HepG2 (cell line): Measurements from ENCODE around the gene FKBP10. TPM values are rescaled to one million over a fixed set of nuclear protein-coding genes. Genes with fewer than 3 reads are reported as not detected.
A peak's percentile ranks its signal among the peaks of the same experiment; 100 is the strongest.

Experiments used
- ARHGAP35 ChIP-seq: sonication (generic); formaldehyde crosslinking; IDR thresholded peaks from 2 replicates; pipeline ENCODE4 v1.9.0; 2022; ENCODE audit warnings: mild to moderate bottlenecking, inconsistent platforms, moderate library complexity, missing genetic modification reagents, borderline replicate concordance
- ARNTL ChIP-seq: sonication (generic); formaldehyde crosslinking; IDR thresholded peaks from 2 replicates; pipeline ENCODE4 v1.4.0; 2020; ENCODE audit warnings: mild to moderate bottlenecking, missing genetic modification reagents
- KAT2B ChIP-seq: fragments of 150-350 bp; IDR thresholded peaks from 2 replicates; pipeline ENCODE4 v1.6.1; 2014; ENCODE audit warnings: low read depth, low read length, borderline replicate concordance
- MTA1 ChIP-seq: sonication (generic); formaldehyde crosslinking; IDR thresholded peaks from 2 replicates; pipeline ENCODE4 v1.4.0; 2020; ENCODE audit warnings: missing genetic modification reagents, mild to moderate bottlenecking, borderline replicate concordance
- MXD1 ChIP-seq: sonication (generic); formaldehyde crosslinking; IDR thresholded peaks from 2 replicates; pipeline ENCODE4 v1.4.0; 2020; ENCODE audit warnings: mild to moderate bottlenecking, missing genetic modification reagents
- NCOA5 ChIP-seq: sonication (generic); formaldehyde crosslinking; IDR thresholded peaks from 2 replicates; pipeline ENCODE4 v1.4.0; 2020; ENCODE audit warnings: missing genetic modification reagents
- THAP7 ChIP-seq: sonication (generic); formaldehyde crosslinking; IDR thresholded peaks from 2 replicates; pipeline ENCODE4 v1.8.1; 2023; ENCODE audit warnings: mild to moderate bottlenecking, missing genetic modification reagents
- ZNF230 ChIP-seq: sonication (generic); formaldehyde crosslinking; IDR thresholded peaks from 2 replicates; pipeline ENCODE4 v1.4.0; 2020; ENCODE audit warnings: mild to moderate bottlenecking, missing genetic modification reagents
- ZNF598 ChIP-seq: sonication (generic); formaldehyde crosslinking; IDR thresholded peaks from 2 replicates; pipeline ENCODE4 v1.5.1; 2020; ENCODE audit warnings: mild to moderate bottlenecking, missing genetic modification reagents, borderline replicate concordance
- ZNF737 ChIP-seq: sonication (generic); formaldehyde crosslinking; IDR thresholded peaks from 2 replicates; pipeline ENCODE4 v1.5.0; 2020; ENCODE audit warnings: missing genetic modification reagents, mild to moderate bottlenecking, borderline replicate concordance
- ZNF761 ChIP-seq: sonication (generic); formaldehyde crosslinking; conservative IDR thresholded peaks from 2 replicates; pipeline ENCODE4 v1.4.0; 2020; ENCODE audit warnings: mild to moderate bottlenecking, missing genetic modification reagents
- ZNF770 ChIP-seq: sonication (generic); formaldehyde crosslinking; IDR thresholded peaks from 2 replicates; pipeline ENCODE4 v1.5.0; 2020; ENCODE audit warnings: mild to moderate bottlenecking, missing genetic modification reagents
- ZNF83 ChIP-seq: sonication (generic); formaldehyde crosslinking; IDR thresholded peaks from 2 replicates; pipeline ENCODE4 v1.4.0; 2020; ENCODE audit warnings: missing genetic modification reagents, mild to moderate bottlenecking, borderline replicate concordance
- polyA plus RNA-seq, 8 experiments: library from polyadenylated mRNA; depleted of rRNA in 3 of 8; stranded (reverse) in 7 of 8; unstranded in 1 of 8; fragments of >200 nt; fragmentation: Illumina TruSeq in 4 of 8; extraction: Trizol in 4 of 8; gene quantifications; 2 replicates each; pipeline versions ENCODE4 v1.2.1 to v1.2.3, GENCODE V29; 2011 to 2016; ENCODE audit warnings: low read depth in 4 of 8, missing spikeins in 1 of 8, mixed read lengths in 1 of 8; ENCODE audit not compliant: insufficient read depth in 1 of 8
- total RNA-seq, 5 experiments: library from RNA; depleted of rRNA; stranded (reverse); fragments of >200 nt; fragmentation: Illumina TruSeq; extraction: Trizol; gene quantifications; 2 replicates each; pipeline ENCODE4 v1.2.3, GENCODE V29; 2016; ENCODE audit warnings: low read depth in 1 of 5
- TF ChIP-seq, protein P1 (sequence below): sonication (generic); formaldehyde crosslinking; IDR thresholded peaks from 2 replicates; pipeline ENCODE4 v1.4.0; 2020; ENCODE audit warnings: mild to moderate bottlenecking, missing genetic modification reagents, borderline replicate concordance
- TF ChIP-seq, protein P2 (sequence below): sonication (generic); formaldehyde crosslinking; IDR thresholded peaks from 2 replicates; pipeline ENCODE4 v1.4.0; 2020; ENCODE audit warnings: missing genetic modification reagents, borderline replicate concordance
- TF ChIP-seq, protein P3 (sequence below): sonication (generic); IDR thresholded peaks from 2 replicates; pipeline ENCODE4 v1.6.1; 2016; ENCODE audit warnings: low read depth, borderline replicate concordance

Gene FKBP10
- total and polyA plus RNA-seq, 2 of the 13 experiments (the other 11 are each of a cell fraction or from before 2014, with no cell fraction given): 149 to 573 TPM

DNA sequence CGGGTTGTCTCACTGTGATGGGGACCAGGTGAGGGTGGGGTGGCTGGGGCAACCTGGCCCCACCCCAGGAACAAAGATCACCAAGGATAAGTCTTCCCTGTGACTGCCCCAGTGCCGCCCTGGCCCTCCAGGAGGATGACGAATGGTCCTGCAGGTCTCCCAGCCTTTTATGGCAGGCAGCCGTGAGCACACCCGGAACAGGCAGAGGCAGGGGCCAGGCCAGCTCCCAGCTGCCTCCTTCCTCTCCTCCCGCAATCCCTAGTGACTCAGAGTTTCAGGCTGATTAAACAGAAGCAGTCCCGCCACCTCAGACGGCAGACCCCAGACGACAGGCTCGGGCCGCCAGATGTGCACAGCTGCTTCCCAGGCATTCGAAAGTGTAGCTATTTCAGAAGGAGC is 39.6 kb upstream of the FKBP10 start (continued):
- TF ChIP-seq, protein P1, sequence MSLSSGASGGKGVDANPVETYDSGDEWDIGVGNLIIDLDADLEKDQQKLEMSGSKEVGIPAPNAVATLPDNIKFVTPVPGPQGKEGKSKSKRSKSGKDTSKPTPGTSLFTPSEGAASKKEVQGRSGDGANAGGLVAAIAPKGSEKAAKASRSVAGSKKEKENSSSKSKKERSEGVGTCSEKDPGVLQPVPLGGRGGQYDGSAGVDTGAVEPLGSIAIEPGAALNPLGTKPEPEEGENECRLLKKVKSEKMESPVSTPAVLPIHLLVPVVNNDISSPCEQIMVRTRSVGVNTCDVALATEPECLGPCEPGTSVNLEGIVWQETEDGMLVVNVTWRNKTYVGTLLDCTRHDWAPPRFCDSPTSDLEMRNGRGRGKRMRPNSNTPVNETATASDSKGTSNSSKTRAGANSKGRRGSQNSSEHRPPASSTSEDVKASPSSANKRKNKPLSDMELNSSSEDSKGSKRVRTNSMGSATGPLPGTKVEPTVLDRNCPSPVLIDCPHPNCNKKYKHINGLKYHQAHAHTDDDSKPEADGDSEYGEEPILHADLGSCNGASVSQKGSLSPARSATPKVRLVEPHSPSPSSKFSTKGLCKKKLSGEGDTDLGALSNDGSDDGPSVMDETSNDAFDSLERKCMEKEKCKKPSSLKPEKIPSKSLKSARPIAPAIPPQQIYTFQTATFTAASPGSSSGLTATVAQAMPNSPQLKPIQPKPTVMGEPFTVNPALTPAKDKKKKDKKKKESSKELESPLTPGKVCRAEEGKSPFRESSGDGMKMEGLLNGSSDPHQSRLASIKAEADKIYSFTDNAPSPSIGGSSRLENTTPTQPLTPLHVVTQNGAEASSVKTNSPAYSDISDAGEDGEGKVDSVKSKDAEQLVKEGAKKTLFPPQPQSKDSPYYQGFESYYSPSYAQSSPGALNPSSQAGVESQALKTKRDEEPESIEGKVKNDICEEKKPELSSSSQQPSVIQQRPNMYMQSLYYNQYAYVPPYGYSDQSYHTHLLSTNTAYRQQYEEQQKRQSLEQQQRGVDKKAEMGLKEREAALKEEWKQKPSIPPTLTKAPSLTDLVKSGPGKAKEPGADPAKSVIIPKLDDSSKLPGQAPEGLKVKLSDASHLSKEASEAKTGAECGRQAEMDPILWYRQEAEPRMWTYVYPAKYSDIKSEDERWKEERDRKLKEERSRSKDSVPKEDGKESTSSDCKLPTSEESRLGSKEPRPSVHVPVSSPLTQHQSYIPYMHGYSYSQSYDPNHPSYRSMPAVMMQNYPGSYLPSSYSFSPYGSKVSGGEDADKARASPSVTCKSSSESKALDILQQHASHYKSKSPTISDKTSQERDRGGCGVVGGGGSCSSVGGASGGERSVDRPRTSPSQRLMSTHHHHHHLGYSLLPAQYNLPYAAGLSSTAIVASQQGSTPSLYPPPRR: peak; percentile 9; the same call in 1 of the 2 replicates
- TF ChIP-seq, protein P2, sequence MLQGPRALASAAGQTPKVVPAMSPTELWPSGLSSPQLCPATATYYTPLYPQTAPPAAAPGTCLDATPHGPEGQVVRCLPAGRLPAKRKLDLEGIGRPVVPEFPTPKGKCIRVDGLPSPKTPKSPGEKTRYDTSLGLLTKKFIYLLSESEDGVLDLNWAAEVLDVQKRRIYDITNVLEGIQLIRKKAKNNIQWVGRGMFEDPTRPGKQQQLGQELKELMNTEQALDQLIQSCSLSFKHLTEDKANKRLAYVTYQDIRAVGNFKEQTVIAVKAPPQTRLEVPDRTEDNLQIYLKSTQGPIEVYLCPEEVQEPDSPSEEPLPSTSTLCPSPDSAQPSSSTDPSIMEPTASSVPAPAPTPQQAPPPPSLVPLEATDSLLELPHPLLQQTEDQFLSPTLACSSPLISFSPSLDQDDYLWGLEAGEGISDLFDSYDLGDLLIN (CRISPR knock-in tag): no peak
- TF ChIP-seq ZNF737 (CRISPR knock-in tag) (no peak), NCOA5 (CRISPR knock-in tag) (no peak), ZNF230 (peak; percentile 64; the same call in 1 of the 2 replicates), KAT2B (no peak), ZNF761 (CRISPR knock-in tag) (peak; percentile 85; the same call in 1 of the 2 replicates), MXD1 (peak; percentile 18; the same call in 1 of the 2 replicates), ARNTL (CRISPR knock-in tag) (peak; percentile 10; the same call in 1 of the 2 replicates), ZNF598 (CRISPR knock-in tag) (no peak), ZNF770 (0 out of 2 replicates have a peak, but pooled peaks have one; percentile 0), ARHGAP35 (CRISPR knock-in tag) (peak; percentile 84; the same call in 1 of the 2 replicates), THAP7 (CRISPR knock-in tag) (0 out of 2 replicates have a peak, but pooled peaks have one; percentile 33), ZNF83 (CRISPR knock-in tag) (no peak), MTA1 (CRISPR knock-in tag) (0 out of 2 replicates have a peak, but pooled peaks have one; percentile 2)
- TF ChIP-seq, protein P3, sequence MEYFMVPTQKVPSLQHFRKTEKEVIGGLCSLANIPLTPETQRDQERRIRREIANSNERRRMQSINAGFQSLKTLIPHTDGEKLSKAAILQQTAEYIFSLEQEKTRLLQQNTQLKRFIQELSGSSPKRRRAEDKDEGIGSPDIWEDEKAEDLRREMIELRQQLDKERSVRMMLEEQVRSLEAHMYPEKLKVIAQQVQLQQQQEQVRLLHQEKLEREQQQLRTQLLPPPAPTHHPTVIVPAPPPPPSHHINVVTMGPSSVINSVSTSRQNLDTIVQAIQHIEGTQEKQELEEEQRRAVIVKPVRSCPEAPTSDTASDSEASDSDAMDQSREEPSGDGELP: peak; percentile 51; the same call in 1 of the 2 replicates
